Measurements from ENCODE around the gene TP53.

The TP53 gene

GRCh38 chr17:7700510-7700909 is 13.2 kb upstream of the TP53 start:
- no peak overlapping the region for H3K4me3 ChIP-seq (ENCODE audit: low read length)
- no peak for DNase-seq (ENCODE audit: low read depth)
- TF ChIP-seq CTCF (conservative IDR thresholded peaks at IDR 0.05; ENCODE audit: low read depth, low read length), result no peak

- no peak for DNase-seq (ENCODE audit: low read depth)
- no peak for TF ChIP-seq CTCF (conservative IDR thresholded peaks at IDR 0.05; ENCODE audit: low read depth, low read length)
- no peak overlapping the region for H3K4me3 ChIP-seq (ENCODE audit: low read length)
Measured at GRCh38 chr17:7697828-7698588, 10.7 kb upstream of the TP53 start.

- TF ChIP-seq CTCF (conservative IDR thresholded peaks at IDR 0.05; ENCODE audit: low read depth, low read length), result no peak
- no peak for DNase-seq (ENCODE audit: low read depth)
- H3K4me3 ChIP-seq (ENCODE audit: low read length), result no peak overlapping the region
Measured at GRCh38 chr17:7695586-7695985, 8.3 kb upstream of the TP53 start.

GRCh38 chr17:7688808-7689316 is 1.6 kb upstream of the TP53 start:
- TF ChIP-seq CTCF (conservative IDR thresholded peaks at IDR 0.05; ENCODE audit: low read depth, low read length), result no peak
- H3K4me3 ChIP-seq (ENCODE audit: low read length), result peak overlapping the region; percentile 97
- DNase-seq (ENCODE audit: low read depth), result no peak

- H3K4me3 ChIP-seq (ENCODE audit: low read length), result peak within 1 kb of the TSS; percentile 97
- peak; percentile 94 for TF ChIP-seq CTCF (conservative IDR thresholded peaks at IDR 0.05; ENCODE audit: low read depth, low read length)
- DNase-seq (ENCODE audit: low read depth), result peak; percentile 96
Measured at GRCh38 chr17:7687908-7688807, 868 bp upstream of the TP53 start, which contains the start of gene WRAP53. Gene WRAP53, plus strand, starts transcription at chr17:7688477. Its CDS starts 172 bp downstream, at chr17:7688649.

- TF ChIP-seq CTCF (conservative IDR thresholded peaks at IDR 0.05; ENCODE audit: low read depth, low read length), result no peak
- peak; percentile 47 for DNase-seq (ENCODE audit: low read depth)
- peak overlapping the region; percentile 97 for H3K4me3 ChIP-seq (ENCODE audit: low read length)
Measured at GRCh38 chr17:7686222-7687071, 843 bp downstream of the TP53 start.

Data from retinal pigment epithelial cell (primary cell).